Left forelimb (tissue), 1 donor: ENCODE data around the gene FLT1.

Experiments
- DNase-seq: peaks from one replicate; pipeline ENCODE4 v3.0.0-alpha.2; 2018; ENCODE audit warnings: low spot score

Gene FLT1

GRCh38 chr13:28494778-28495537 is at the start of gene FLT1:
Gene FLT1, minus strand, starts transcription at chr13:28495128. Its CDS starts 285 bp downstream, at chr13:28494843.
- DNase-seq, result peak; percentile 73

- no peak for DNase-seq
Observed at GRCh38 chr13:28544026-28544425, 49.1 kb upstream of the FLT1 start.

- DNase-seq, result no peak
Observed at GRCh38 chr13:28542804-28543203, 47.9 kb upstream of the FLT1 start.

- DNase-seq, result no peak
Observed at GRCh38 chr13:28541966-28542365, 47.0 kb upstream of the FLT1 start.

- no peak for DNase-seq
Observed at GRCh38 chr13:28540612-28541011, 45.7 kb upstream of the FLT1 start.

GRCh38 chr13:28539625-28540286 is 44.8 kb upstream of the FLT1 start:
- DNase-seq, result no peak

GRCh38 chr13:28538932-28539331 is 44.0 kb upstream of the FLT1 start:
- no peak for DNase-seq

- no peak for DNase-seq
Observed at GRCh38 chr13:28537171-28537570, 42.2 kb upstream of the FLT1 start.

GRCh38 chr13:28536371-28536770 is 41.4 kb upstream of the FLT1 start:
- no peak for DNase-seq

GRCh38 chr13:28535734-28536133 is 40.8 kb upstream of the FLT1 start:
- no peak for DNase-seq

GRCh38 chr13:28534801-28535200 is 39.9 kb upstream of the FLT1 start:
- no peak for DNase-seq

GRCh38 chr13:28534210-28534609 is 39.3 kb upstream of the FLT1 start:
- no peak for DNase-seq

- no peak for DNase-seq
Observed at GRCh38 chr13:28533441-28534166, 38.7 kb upstream of the FLT1 start.

- no peak for DNase-seq
Observed at GRCh38 chr13:28533125-28533436, 38.2 kb upstream of the FLT1 start.

- no peak for DNase-seq
Observed at GRCh38 chr13:28532388-28533124, 37.6 kb upstream of the FLT1 start.

- peak; percentile 69 for DNase-seq
Observed at GRCh38 chr13:28531845-28532387, 37.0 kb upstream of the FLT1 start.

- no peak for DNase-seq
Observed at GRCh38 chr13:28531077-28531844, 36.3 kb upstream of the FLT1 start.

GRCh38 chr13:28530729-28531076 is 35.8 kb upstream of the FLT1 start:
- DNase-seq, result no peak

GRCh38 chr13:28529836-28530235 is 34.9 kb upstream of the FLT1 start:
- DNase-seq, result no peak

- DNase-seq, result no peak
Observed at GRCh38 chr13:28528848-28529247, 33.9 kb upstream of the FLT1 start.

- no peak for DNase-seq
Observed at GRCh38 chr13:28528388-28528787, 33.5 kb upstream of the FLT1 start.
